Natural killer cell treated with Interleukin-12 subunit alpha and Interleukin-12 subunit beta and Interleukin-15 and Interleukin-18, amount 100 ng/mL, for 72 hours (primary cell): ENCODE results near the gene NABP2. TPM values are rescaled to one million over a fixed set of nuclear protein-coding genes. Genes with fewer than 3 reads are reported as not detected.

ENCODE experiments used
- ATAC-seq, 2 donors: fragments of 150-1000 bp; cut with Tn5 transposase in 1 of 2; sonication (Bioruptor Pico), chemical (Tn5 transposase) in 1 of 2; 2 replicates each; pipeline ENCODE4 v1.10.0; 2021
- DNase-seq: peaks from one replicate; pipeline ENCODE4 v3.0.0; 2022; ENCODE audit warnings: low spot score
- H3K27ac Mint-ChIP-seq, 2 donors: 1 replicate in 1 of 2; 2 replicates in 1 of 2; pipeline ENCODE4 v1.8.0; 2022; ENCODE audit warnings: mixed read lengths in 2 of 2, mild to moderate bottlenecking in 1 of 2, moderate library complexity in 1 of 2
- H3K27me3 Mint-ChIP-seq, 2 donors: 1 replicate in 1 of 2; 2 replicates in 1 of 2; pipeline ENCODE4 v1.8.0; 2022; ENCODE audit warnings: mixed read lengths in 2 of 2
- H3K36me3 Mint-ChIP-seq: one replicate; pipeline ENCODE4 v1.8.0; 2022; ENCODE audit warnings: mixed read lengths
- H3K4me1 Mint-ChIP-seq, 2 donors: 1 replicate in 1 of 2; 2 replicates in 1 of 2; pipeline ENCODE4 v1.8.0; 2022; ENCODE audit warnings: low read depth in 2 of 2, mixed read lengths in 2 of 2, mild to moderate bottlenecking in 1 of 2
- H3K4me3 Mint-ChIP-seq: one replicate; pipeline ENCODE4 v1.8.0; 2022; ENCODE audit warnings: mixed read lengths
- H3K9me3 Mint-ChIP-seq: 2 replicates; pipeline ENCODE4 v1.8.0; 2022; ENCODE audit warnings: mixed read lengths
- total RNA-seq, 2 donors: library from RNA; stranded (reverse); gene quantifications; one replicate each; pipeline ENCODE4 v1.2.3, GENCODE V29; 2022

The NABP2 gene
- total RNA-seq, 2 donors from 2014 or later = 66.3 to 81.6 TPM

DNA sequence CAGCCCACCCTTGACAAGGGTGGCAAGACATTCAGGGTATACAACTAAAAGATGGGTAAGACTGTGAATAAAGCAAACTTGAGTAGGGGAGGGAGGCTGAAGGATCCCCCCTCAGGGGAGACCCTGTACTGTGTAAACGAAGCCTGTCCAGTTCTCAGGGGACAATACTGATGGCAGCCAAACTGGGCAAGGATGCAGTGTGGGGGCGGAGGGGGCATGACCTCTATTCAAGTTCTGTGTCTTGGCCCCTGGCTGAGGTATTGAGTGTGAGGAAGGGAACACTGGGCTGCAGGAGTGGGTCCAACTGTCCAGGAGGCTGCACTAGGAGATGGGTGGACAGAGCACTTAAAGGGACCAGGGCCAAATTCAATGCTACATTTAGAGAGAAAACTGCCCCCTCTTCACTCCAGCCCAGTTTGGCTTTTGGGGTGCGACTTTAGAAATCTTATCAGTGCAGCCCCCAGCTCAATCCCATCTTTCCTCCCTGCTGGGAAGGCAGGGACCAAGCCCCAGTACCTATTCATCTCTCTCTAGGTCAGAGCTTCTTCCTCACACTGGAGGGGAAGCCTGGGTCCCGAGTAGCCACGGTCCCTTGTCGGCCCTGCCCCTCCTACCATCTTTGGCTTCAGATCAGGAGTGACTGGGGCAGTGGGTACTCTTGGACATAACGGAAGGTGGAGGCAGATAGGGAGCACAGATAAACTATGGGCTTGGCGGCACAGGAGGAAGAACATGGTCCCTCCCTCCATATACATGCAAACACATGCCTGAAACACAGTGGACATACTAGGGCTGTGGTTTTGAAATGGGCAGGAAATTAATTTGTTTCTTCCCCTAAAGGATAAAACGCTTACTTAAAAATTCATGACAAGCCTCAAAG, 17.5 kb downstream of the NABP2 start:
- Mint-ChIP-seq H3K4me1 (peaks cover 0 to 4% of the 10 kb centered on the region in 2 donors), H3K9me3 (no peaks in the 10 kb centered on the region), H3K27ac (no peak overlapping the region), H3K27me3 (no peaks in the 10 kb centered on the region), H3K36me3 (peaks cover 6% of the 10 kb centered on the region), H3K4me3 (no peak overlapping the region)
- no peak for DNase-seq
- no peak for ATAC-seq

DNA sequence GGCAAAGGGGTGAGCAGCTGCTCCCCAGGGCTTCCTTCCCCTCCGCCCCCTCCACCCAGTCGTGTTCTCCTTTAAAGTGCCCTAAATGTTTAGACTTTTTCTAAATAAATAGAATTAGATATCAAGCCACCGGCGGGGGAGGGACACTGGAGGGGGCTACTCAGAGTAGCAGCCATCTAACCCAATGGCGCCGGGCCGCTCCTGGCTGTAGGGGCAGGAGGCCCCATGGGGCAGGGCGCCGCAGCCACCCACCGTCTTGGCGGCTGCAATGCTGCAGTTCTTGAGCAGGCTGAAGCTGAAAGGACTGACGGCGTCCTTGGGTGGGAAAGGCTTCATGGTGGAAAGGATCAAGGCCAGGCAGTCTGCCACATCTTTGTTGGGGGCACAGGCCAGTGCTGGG, 18.8 kb downstream of the NABP2 start:
- H3K36me3 Mint-ChIP-seq = peaks cover 6% of the 10 kb centered on the region
- no peaks in the 10 kb centered on the region for H3K9me3 Mint-ChIP-seq
- ATAC-seq = no peak
- no peak for DNase-seq
- peaks cover 0 to 8% of the 10 kb centered on the region in 2 donors for H3K4me1 Mint-ChIP-seq
- H3K27ac Mint-ChIP-seq = no peak overlapping the region
- no peaks in the 10 kb centered on the region for H3K27me3 Mint-ChIP-seq
- no peak overlapping the region for H3K4me3 Mint-ChIP-seq

DNA sequence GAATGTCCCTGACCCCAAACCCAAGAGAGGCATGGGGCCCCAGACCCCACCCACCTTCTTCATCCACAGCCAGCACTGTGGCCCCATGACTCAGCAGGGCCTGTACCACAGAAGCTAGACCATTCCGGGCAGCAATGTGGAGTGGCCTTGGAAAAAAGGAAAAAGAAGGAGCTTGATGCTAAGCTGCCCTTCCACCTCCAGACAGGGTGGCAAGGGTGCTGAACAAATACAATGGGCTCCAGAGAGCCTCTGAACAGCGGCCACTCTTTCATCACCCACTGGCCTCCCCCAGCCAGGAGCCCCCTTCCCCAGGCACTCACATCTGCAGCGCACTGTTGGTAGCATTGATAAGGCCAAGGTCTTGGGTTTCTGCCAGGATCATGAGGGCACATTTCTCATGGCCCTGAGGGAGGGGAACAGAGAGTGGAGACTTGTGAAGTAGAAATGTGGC, 19.6 kb downstream of the NABP2 start:
- no peak overlapping the region for H3K27ac Mint-ChIP-seq
- peaks cover 0 to 8% of the 10 kb centered on the region in 2 donors for H3K4me1 Mint-ChIP-seq
- H3K4me3 Mint-ChIP-seq = no peak overlapping the region
- H3K9me3 Mint-ChIP-seq = no peaks in the 10 kb centered on the region
- H3K27me3 Mint-ChIP-seq = no peaks in the 10 kb centered on the region
- no peak for ATAC-seq
- H3K36me3 Mint-ChIP-seq = peaks cover 6% of the 10 kb centered on the region
- DNase-seq = no peak

DNA sequence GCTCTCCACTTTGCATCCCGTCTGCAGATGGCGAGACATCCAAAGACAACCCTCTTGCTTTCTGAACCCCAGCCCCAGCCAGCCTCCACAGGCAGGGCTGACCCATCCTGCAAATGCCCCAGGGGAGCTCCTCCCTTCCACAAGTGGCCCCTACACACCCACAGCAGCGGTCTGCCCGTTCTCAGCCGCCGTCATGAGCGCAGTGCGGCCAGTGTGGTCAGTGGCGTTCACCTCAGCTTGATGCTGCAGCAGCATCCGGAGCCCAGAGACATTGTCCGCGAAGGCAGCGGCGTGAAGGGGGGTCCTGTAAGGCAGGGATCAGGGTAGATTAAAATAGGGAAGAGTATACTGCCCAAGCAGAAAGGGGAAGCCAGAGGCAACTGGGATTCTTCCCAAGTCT, 20.4 kb downstream of the NABP2 start:
- peaks cover 0 to 8% of the 10 kb centered on the region in 2 donors for H3K4me1 Mint-ChIP-seq
- no peak for ATAC-seq
- H3K36me3 Mint-ChIP-seq = peaks cover 6% of the 10 kb centered on the region
- no peak for DNase-seq
- H3K27me3 Mint-ChIP-seq = no peaks in the 10 kb centered on the region
- H3K27ac Mint-ChIP-seq = no peak overlapping the region
- H3K4me3 Mint-ChIP-seq = no peak overlapping the region
- H3K9me3 Mint-ChIP-seq = no peaks in the 10 kb centered on the region

DNA sequence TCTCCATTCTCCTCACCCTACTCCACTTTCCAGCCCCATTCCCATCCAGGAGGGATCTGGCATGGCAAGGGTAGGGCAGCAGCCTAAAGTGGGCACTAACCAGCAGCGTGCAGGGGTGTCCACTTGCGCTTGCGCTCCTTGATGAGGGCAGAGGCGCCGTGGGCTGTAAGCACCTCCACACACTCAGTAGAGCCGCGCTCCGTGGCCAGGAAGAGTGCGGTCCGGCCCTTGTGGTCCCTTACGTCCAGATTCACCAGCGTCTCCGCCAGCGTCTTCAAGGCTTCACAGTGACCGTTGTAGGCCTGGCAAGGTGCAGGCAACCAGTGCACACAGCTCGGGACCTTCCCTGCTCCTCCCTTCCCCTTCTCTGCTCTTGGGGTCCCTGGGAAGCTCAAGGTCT, 23.8 kb downstream of the NABP2 start:
- H3K9me3 Mint-ChIP-seq = no peaks in the 10 kb centered on the region
- H3K4me1 Mint-ChIP-seq = peaks cover 0 to 3% of the 10 kb centered on the region in 2 donors
- H3K27ac Mint-ChIP-seq = no peak overlapping the region
- H3K36me3 Mint-ChIP-seq = peaks cover 6% of the 10 kb centered on the region
- ATAC-seq (peak in 1 of 2 donors; percentile 26), DNase-seq (no peak)
- H3K27me3 Mint-ChIP-seq = no peaks in the 10 kb centered on the region
- H3K4me3 Mint-ChIP-seq = no peak overlapping the region

DNA sequence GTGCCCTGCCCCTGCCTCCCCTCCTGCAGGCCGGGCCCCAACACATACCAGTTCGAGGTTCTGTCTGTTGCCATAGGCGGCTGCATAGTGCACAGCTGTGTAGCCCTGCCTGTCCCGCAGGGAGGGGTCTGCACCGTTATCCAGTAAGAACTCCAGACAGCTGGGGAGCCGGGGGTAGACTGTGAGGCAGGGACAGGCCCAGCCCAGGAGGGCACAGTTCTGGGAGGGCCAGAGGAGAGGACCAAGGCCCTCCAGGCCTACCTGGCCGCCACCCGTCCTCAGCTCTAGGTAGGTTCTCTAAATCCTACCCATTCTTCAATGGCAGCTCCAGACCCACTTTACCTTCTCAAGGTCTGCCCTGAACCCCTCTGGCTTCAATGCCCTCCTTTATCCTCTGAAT, 24.6 kb downstream of the NABP2 start:
- no peak for ATAC-seq
- H3K4me1 Mint-ChIP-seq = peaks cover 0 to 3% of the 10 kb centered on the region in 2 donors
- no peaks in the 10 kb centered on the region for H3K27me3 Mint-ChIP-seq
- no peak overlapping the region for H3K27ac Mint-ChIP-seq
- H3K36me3 Mint-ChIP-seq = peaks cover 6% of the 10 kb centered on the region
- no peak overlapping the region for H3K4me3 Mint-ChIP-seq
- no peaks in the 10 kb centered on the region for H3K9me3 Mint-ChIP-seq
- no peak for DNase-seq

GRCh38 chr12:56252649-56253048, 28.5 kb downstream of the NABP2 start:
- DNase-seq (no peak), ATAC-seq (no peak)
- Mint-ChIP-seq H3K36me3 (peaks cover 14% of the 10 kb centered on the region), H3K4me3 (no peak overlapping the region), H3K27ac (no peak overlapping the region), H3K27me3 (no peaks in the 10 kb centered on the region), H3K4me1 (peaks cover 7 to 11% of the 10 kb centered on the region in 2 donors), H3K9me3 (no peaks in the 10 kb centered on the region)

- no peaks in the 10 kb centered on the region for H3K27me3 Mint-ChIP-seq
- ATAC-seq = no peak
- peaks cover 14% of the 10 kb centered on the region for H3K36me3 Mint-ChIP-seq
- no peak overlapping the region for H3K4me3 Mint-ChIP-seq
- no peaks in the 10 kb centered on the region for H3K9me3 Mint-ChIP-seq
- H3K4me1 Mint-ChIP-seq = peaks cover 7 to 11% of the 10 kb centered on the region in 2 donors
- no peak overlapping the region for H3K27ac Mint-ChIP-seq
- no peak for DNase-seq
These were observed 28.9 kb downstream of the NABP2 start for GRCh38 chr12:56253091-56253490.

DNA sequence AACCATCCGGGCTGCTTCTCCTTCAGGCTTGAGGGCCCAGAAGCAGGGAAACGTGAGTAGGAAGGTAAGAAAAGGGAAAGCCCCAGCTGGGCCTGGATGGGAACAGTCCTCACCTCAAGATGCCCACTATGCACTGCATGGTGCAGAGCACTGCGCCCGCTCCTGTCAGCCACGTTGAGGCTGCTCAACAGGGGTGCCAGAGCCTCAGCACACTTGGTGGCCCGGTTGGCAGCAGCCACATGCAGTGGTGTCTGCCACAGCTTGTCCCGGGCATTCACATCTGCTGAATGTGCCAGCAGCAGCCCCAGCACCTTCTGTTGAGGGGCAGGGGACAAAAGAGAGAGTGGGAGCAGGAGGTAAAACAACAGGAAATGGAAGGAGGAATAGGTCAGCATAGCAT, 31.5 kb downstream of the NABP2 start:
- Mint-ChIP-seq H3K4me3 (no peak overlapping the region), H3K36me3 (peaks cover 14% of the 10 kb centered on the region)
- no peak for DNase-seq

GRCh38 chr12:56256326-56256960, 32.3 kb downstream of the NABP2 start:
- Mint-ChIP-seq H3K9me3 (no peaks in the 10 kb centered on the region), H3K4me1 (peaks cover 15 to 17% of the 10 kb centered on the region in 2 donors), H3K4me3 (peak overlapping the region; percentile 80), H3K36me3 (peaks cover 14% of the 10 kb centered on the region), H3K27me3 (no peaks in the 10 kb centered on the region), H3K27ac (peak overlapping the region; percentile 16 to 65)
- ATAC-seq = no peak
- DNase-seq = no peak

More for the DNA sequence above, 31.5 kb downstream of the NABP2 start:
- H3K9me3 Mint-ChIP-seq = no peaks in the 10 kb centered on the region
- H3K4me1 Mint-ChIP-seq = peaks cover 15 to 17% of the 10 kb centered on the region in 2 donors
- no peak for ATAC-seq
- H3K27me3 Mint-ChIP-seq = no peaks in the 10 kb centered on the region
- H3K27ac Mint-ChIP-seq = peak overlapping the region in 1 of 2 donors; percentile 16

- H3K36me3 Mint-ChIP-seq = peaks cover 14% of the 10 kb centered on the region
- no peak for DNase-seq
- H3K9me3 Mint-ChIP-seq = no peaks in the 10 kb centered on the region
- H3K27ac Mint-ChIP-seq = peak overlapping the region; percentile 16 to 65
- peak overlapping the region; percentile 80 for H3K4me3 Mint-ChIP-seq
- no peak for ATAC-seq
- H3K4me1 Mint-ChIP-seq = peaks cover 15 to 17% of the 10 kb centered on the region in 2 donors
- no peaks in the 10 kb centered on the region for H3K27me3 Mint-ChIP-seq
These were observed 32.9 kb downstream of the NABP2 start for GRCh38 chr12:56257071-56257470.

GRCh38 chr12:56257491-56258067, 33.4 kb downstream of the NABP2 start:
- peak overlapping the region; percentile 80 for H3K4me3 Mint-ChIP-seq
- DNase-seq (no peak), ATAC-seq (peak in 1 of 2 donors; percentile 28)
- no peaks in the 10 kb centered on the region for H3K27me3 Mint-ChIP-seq
- H3K4me1 Mint-ChIP-seq = peaks cover 15 to 17% of the 10 kb centered on the region in 2 donors
- peak overlapping the region in 1 of 2 donors; percentile 65 for H3K27ac Mint-ChIP-seq
- H3K36me3 Mint-ChIP-seq = peaks cover 14% of the 10 kb centered on the region
- no peaks in the 10 kb centered on the region for H3K9me3 Mint-ChIP-seq

DNA sequence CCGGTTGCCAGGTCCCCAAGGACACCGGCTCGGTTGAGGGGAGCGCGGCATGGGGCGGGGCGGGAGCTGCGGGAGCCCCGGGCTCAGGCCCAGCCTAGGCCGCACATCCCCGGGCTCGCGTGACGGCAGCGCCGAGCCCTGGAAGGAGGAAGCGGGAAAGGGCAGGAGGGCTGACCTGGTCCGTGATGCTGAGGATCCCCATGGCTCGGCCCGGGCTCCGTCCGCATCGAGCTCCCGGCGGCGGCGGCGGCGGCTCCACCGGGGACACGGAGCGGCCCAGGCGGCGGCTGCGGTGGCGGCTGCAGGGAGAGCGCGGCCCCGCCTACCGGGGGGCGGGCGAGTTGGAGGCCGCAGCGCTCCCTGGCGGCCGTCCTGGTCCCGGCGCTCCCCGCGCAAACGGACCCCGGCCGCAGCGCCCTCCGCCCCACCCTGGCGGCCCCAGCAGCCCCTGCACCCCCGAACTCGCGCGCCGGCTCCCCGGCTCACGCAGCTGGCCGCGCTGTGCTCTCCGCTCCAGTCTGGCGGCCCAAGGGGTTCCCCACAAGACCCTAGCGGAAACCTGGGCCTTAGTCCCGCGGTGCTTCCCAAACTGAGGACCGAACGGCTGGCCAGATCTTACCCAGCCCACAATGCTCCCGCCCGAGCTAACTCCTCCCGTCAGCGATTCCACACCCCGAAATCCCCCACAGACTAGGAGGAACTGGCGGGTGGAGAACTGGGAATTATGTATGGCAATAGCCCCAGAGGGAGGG, 34.1 kb downstream of the NABP2 start, which contains the start of gene ANKRD52:
TSS of gene ANKRD52 (minus strand) at position 317 of the 752 bp plus-strand sequence. CDS start at position 202, 115 bp downstream.
- Mint-ChIP-seq H3K4me1 (peaks cover 15 to 17% of the 10 kb centered on the region in 2 donors), H3K36me3 (peaks cover 14% of the 10 kb centered on the region), H3K27ac (peak within 1 kb of the TSS; percentile 75 to 91), H3K9me3 (no peaks in the 10 kb centered on the region), H3K27me3 (no peaks in the 10 kb centered on the region), H3K4me3 (peak within 1 kb of the TSS; percentile 89)
- DNase-seq = peak; percentile 85
- peak; percentile 97 for ATAC-seq
